Measurements from ENCODE around the gene EPHA4. TPM values are rescaled to one million over a fixed set of nuclear protein-coding genes. Genes with fewer than 3 reads are reported as not detected.

Gene EPHA4
- total RNA-seq, 1 experiment from 2014 or later = 103 TPM

GRCh38 chr2:221397187-221397586 lies 174.9 kb downstream of the EPHA4 start:
- DNase-seq (ENCODE audit: low spot score) = no peak

GRCh38 chr2:221392228-221392881 lies 179.7 kb downstream of the EPHA4 start:
- DNase-seq (ENCODE audit: low spot score) = no peak

GRCh38 chr2:221390878-221391277 lies 181.2 kb downstream of the EPHA4 start:
- no peak for DNase-seq (ENCODE audit: low spot score)

- DNase-seq (ENCODE audit: low spot score) = no peak
Measured at GRCh38 chr2:221389904-221390303, 182.2 kb downstream of the EPHA4 start.

- no peak for DNase-seq (ENCODE audit: low spot score)
Measured at GRCh38 chr2:221389421-221389820, 182.7 kb downstream of the EPHA4 start.

DNA sequence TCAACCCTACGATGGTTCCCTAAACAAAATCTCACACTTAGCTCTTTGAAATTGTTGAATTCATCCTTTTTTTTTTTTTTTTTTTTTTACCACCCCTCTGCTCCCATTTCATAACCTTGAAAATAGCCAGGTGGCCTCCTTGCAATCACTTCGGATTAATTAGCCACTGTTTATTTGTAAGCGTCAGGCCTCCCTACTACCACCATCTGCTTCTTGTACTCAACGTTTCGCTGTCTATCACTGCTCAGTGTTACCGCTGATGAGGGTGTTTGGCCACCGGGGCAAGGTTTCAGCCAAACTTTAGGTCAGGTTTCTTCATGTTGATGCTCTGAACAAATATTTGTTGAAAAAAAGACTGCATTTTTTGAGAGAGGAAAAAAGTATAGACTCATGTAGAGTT lies 183.2 kb downstream of the EPHA4 start:
- DNase-seq (ENCODE audit: low spot score) = no peak

DNA sequence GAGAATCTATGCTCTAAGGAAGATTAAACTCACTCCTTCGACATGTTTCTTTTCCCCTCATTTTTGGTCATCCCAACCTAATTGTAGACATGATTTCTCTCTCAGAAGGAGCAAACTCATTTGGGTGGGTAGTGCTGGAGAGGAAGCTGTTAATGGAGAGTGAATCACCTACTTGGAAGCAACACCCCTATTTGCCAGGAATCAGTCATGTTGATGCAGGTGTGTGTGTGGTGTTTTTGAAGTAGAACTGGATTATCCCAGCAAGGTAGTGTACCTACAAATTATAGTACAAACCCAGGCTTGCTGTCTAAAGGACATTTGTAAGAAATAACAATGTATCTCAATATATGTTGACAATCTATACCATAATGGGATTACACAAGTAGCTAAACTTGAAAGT lies 186.4 kb downstream of the EPHA4 start:
- no peak for DNase-seq (ENCODE audit: low spot score)

DNA sequence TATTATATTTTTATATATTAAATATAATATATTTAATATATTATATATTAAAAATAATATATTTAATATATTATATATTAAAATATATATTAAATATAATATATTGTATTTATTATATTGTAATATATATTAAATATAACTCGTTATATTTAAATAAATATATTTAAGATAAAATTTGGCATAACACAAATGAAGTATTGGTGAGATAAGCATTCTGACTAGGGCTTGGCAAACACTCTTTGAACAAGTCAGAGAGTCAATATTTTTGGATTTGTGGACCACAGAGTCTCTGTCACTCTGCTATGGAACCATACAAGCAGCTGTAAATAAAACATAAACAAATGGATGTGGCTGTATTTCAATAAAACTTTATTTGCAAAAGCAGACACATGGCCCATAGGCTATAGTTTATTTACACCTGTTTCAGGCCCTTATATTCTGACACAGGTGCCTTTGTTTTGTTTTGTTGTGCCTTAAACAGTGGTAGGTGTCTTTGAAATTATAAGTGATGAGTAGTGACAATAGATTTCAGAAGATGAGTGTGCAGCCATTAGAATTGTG lies 190.1 kb downstream of the EPHA4 start:
- DNase-seq (ENCODE audit: low spot score) = no peak

GRCh38 chr2:221380686-221381085 lies 191.4 kb downstream of the EPHA4 start:
- DNase-seq (ENCODE audit: low spot score) = no peak

- no peak for DNase-seq (ENCODE audit: low spot score)
Measured at GRCh38 chr2:221380062-221380461, 192.0 kb downstream of the EPHA4 start.

DNA sequence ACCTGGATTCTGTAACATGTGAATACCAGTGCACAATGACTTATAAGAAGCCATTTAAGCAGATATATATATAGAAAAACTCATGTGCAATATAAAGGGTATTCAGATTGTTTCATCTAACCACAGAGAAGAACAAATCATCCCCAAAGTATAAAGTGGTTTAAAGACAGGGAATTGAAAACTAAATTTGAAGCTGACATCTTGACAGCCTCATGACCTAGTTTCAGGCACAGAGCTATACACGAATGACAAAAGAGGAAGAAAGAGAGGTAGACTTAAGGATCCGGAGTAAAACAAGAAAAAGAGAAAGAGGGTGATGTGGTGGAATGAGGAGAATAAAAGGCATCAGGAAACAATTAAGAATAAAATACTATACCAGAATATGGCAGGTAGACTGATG lies 194.5 kb downstream of the EPHA4 start:
- no peak for DNase-seq (ENCODE audit: low spot score)

- DNase-seq (ENCODE audit: low spot score) = no peak
Measured at GRCh38 chr2:221377066-221377465, 195.0 kb downstream of the EPHA4 start.

- no peak for DNase-seq (ENCODE audit: low spot score)
Measured at GRCh38 chr2:221374234-221374633, 197.9 kb downstream of the EPHA4 start.

GRCh38 chr2:221372907-221373306 lies 199.2 kb downstream of the EPHA4 start:
- no peak for DNase-seq (ENCODE audit: low spot score)

GRCh38 chr2:221372159-221372884 lies 199.8 kb downstream of the EPHA4 start:
- DNase-seq (ENCODE audit: low spot score) = no peak

GRCh38 chr2:221371347-221371746 lies 200.8 kb downstream of the EPHA4 start:
- no peak for DNase-seq (ENCODE audit: low spot score)

DNA sequence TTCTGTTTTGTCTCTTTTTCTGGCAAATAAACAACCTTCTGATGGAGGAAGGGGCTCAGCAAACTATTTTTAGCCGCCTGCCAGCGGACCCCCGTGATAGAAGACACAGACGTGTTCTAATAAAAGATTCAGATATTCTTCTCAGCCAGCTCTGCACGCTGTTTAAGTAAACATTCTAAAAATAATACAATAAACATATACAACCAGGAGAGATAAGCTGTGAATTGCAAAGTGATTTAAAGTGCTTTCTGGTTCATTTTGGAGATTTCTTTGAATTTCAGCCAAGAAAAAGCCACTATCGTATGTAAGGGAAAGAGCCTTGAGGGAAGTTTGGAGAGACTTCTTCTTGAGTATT lies 201.3 kb downstream of the EPHA4 start:
- no peak for DNase-seq (ENCODE audit: low spot score)

DNA sequence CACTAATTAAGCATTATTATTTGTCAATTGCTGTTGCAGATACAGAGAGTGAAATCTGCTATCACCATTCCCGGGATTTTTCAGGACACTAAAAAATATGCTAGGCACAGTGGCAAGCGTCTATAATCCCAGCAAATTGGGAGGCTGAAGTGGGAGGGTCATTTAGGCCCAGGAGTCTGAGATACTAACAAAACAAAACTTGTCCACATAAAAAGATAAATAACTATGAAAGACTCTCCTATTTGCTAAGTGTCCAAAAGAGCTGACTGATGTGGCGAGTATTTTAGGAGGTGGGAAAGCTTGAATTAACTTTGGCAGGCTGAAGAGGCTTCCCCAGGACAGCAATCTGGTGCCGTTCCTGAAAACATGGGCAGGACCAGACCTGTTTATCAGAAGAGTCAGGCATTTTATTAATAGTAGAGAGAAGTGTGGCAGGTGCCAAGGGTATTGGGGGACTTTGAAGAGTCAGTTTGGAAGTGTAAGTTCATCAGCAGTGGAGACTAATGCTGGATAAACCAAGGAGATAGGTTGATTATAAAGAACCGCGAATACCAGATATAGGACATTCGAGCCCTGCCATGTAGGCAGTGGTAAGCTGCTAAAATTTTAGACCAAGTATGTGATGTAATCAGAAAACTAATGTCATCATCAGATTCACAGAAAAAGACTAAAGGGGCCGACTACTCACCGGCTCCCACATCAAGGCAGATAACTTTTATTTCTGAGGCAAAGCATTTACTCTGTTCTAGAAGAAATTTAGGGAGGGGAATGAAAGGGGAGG lies 201.8 kb downstream of the EPHA4 start:
- no peak for DNase-seq (ENCODE audit: low spot score)
